Psoas muscle (tissue), 8 donors: ENCODE results near the gene EID2B. TPM values are rescaled to one million over a fixed set of nuclear protein-coding genes. Genes with fewer than 3 reads are reported as not detected.

ENCODE experiments used
- ATAC-seq, 4 donors: fragments of 200-7000 bp; cut with Tn5 transposase; one replicate each; pipeline ENCODE4 v1.9.1; 2020; ENCODE audit warnings: moderate library complexity in 3 of 4, mild to moderate bottlenecking in 2 of 4
- DNase-seq, 2 donors: peaks; one replicate each; pipeline ENCODE4 v3.0.0-alpha.2; 2020
- H3K27ac ChIP-seq: fragments of 200-600 bp; one replicate; pipeline ENCODE4 v1.8.0; 2022
- H3K27me3 ChIP-seq, 3 donors: fragments of 200-600 bp in 1 of 3; one replicate each; pipeline versions ENCODE4 v1.6.1 to v1.8.0; 2013 to 2022; ENCODE audit warnings: low read length in 2 of 3, mild to moderate bottlenecking in 2 of 3, moderate library complexity in 1 of 3; ENCODE audit not compliant: insufficient read depth in 3 of 3
- H3K36me3 ChIP-seq, 2 donors: fragments of 200-600 bp in 1 of 2; one replicate each; pipeline versions ENCODE4 v1.6.1 to v1.8.0; 2013 to 2022; ENCODE audit warnings: low read depth in 1 of 2, mild to moderate bottlenecking in 1 of 2, moderate library complexity in 1 of 2; ENCODE audit not compliant: insufficient read depth in 1 of 2
- H3K4me1 ChIP-seq: fragments of 200-600 bp; one replicate; pipeline ENCODE4 v1.8.0; 2022
- H3K4me3 ChIP-seq: fragments of 200-600 bp; one replicate; pipeline ENCODE4 v1.8.0; 2022; ENCODE audit warnings: mild to moderate bottlenecking
- H3K9me3 ChIP-seq: fragments of 200-600 bp; one replicate; pipeline ENCODE4 v1.8.0; 2022
- WGBS, 3 donors: extraction: QIAGEN DNeasy Blood & Tissue Kit; methylation state at CpG; one replicate each; pipeline versions ENCODE4 v1.1.6 to v1.1.7; 2013; 5-methylcytosine and 5-hydroxymethylcytosine counted together
- intact Hi-C, 2 donors: fragments of 100-400 bp; cut with DNase I; formaldehyde crosslinking; loops; one replicate each; pipeline versions ENCODE4 v1.11.0 to v1.14.2; 2022
- polyA plus RNA-seq, 3 donors: library from polyadenylated mRNA; stranded (reverse); fragments of 200-250 nt; gene quantifications; one replicate each; pipeline ENCODE4 v1.2.3, GENCODE V29; 2013
- total RNA-seq, 4 donors: library from RNA; stranded (reverse); fragmentation: NEBNext Ultra II Directional in 2 of 4; extraction: Animal tissue kit (Norgen Biotek cat#: 25700) in 2 of 4; gene quantifications; one replicate each; pipeline versions ENCODE4 v1.2.1 to v1.2.4, GENCODE V29; 2021 to 2023
- TF ChIP-seq, protein P1 (sequence below): fragments of 200-600 bp; IDR thresholded peaks from one replicate; pipeline ENCODE4 v1.8.0; 2022; ENCODE audit warnings: antibody characterized with exemption
- donor health status: healthy with polysubstance abuse.
- donor health status: DM: no; HTN: no; CAD: no; lungs with moderate emphysema.
- donor health status: Bipolar disorder and iron deficiency.
- donor health status: healthy.
- donor health status: DM: yes; HTN: yes; CAD: no.
- donor health status: DM: no; HTN: no; CAD: no.
- donor health status: DM: no; HTN: no; CAD: no.
- donor health status: DM: yes; HTN: yes; CAD: no.

The EID2B gene
- total and polyA plus RNA-seq, 7 donors = 0.71 to 9.0 (median 1.7) TPM

DNA sequence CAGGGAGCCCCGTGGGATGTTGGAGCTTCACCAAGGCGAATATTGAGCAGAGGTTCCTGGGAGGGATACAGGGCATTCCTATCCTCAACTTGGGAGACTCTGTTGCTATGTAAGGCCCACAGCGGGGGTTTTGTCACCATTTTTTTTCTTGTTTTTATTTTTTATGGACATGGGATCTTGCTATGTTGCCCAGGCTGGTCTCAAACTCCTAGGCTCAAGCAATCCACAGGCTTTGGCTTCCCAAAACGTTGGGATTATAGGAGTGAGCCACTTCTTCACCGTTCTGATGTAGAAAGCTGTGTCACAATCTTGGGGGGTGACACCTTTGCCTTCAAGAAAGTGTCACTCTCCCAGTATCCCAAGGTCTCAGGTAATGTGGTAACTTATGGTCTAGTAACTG lies 31.3 kb downstream of the EID2B start:
- TF ChIP-seq, protein P1, sequence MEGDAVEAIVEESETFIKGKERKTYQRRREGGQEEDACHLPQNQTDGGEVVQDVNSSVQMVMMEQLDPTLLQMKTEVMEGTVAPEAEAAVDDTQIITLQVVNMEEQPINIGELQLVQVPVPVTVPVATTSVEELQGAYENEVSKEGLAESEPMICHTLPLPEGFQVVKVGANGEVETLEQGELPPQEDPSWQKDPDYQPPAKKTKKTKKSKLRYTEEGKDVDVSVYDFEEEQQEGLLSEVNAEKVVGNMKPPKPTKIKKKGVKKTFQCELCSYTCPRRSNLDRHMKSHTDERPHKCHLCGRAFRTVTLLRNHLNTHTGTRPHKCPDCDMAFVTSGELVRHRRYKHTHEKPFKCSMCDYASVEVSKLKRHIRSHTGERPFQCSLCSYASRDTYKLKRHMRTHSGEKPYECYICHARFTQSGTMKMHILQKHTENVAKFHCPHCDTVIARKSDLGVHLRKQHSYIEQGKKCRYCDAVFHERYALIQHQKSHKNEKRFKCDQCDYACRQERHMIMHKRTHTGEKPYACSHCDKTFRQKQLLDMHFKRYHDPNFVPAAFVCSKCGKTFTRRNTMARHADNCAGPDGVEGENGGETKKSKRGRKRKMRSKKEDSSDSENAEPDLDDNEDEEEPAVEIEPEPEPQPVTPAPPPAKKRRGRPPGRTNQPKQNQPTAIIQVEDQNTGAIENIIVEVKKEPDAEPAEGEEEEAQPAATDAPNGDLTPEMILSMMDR = no peak
- intact Hi-C loops = no loop called here
- ATAC-seq (no peak), DNase-seq (no peak)
- WGBS, 3 donors = 73 to 77% (median 76%) methylated on average over 5 of the region's 5 CpGs
- no peak overlapping the region for H3K4me3 ChIP-seq
- H3K27me3 ChIP-seq = peaks cover 0 to 93% (median 42%) of the 10 kb centered on the region in 3 donors
- no peaks in the 10 kb centered on the region for H3K9me3 ChIP-seq
- H3K4me1 ChIP-seq = peaks cover 18% of the 10 kb centered on the region
- H3K36me3 ChIP-seq = no peaks in the 10 kb centered on the region
- H3K27ac ChIP-seq = no peak overlapping the region

DNA sequence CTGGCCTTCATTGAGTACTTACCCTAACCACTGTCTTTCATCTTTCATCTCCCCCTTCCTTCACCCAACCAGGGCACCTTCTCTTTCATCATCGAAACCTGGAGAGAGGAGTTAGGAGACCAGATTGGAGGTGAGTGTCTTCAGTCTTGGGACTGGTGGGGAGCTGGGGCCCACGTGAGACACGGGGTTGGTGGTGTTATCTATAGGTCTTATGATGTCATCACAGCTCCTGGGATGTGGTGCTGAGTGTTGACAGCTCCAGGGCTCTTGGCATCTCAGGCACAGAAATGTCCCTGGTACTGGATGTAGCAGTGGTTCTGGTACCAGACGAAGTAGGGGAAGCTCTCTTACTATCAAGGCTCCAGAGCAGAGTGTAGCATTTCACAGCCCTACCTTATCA lies 32.1 kb downstream of the EID2B start:
- Histone ChIP-seq H3K27me3 (peaks cover 0 to 90% (median 38%) of the 10 kb centered on the region in 3 donors), H3K9me3 (no peaks in the 10 kb centered on the region), H3K27ac (no peak overlapping the region), H3K4me1 (peaks cover 18% of the 10 kb centered on the region), H3K4me3 (no peak overlapping the region), H3K36me3 (no peaks in the 10 kb centered on the region)
- WGBS, 3 donors = 49 to 66% (median 54%) methylated on average over 4 of the region's 4 CpGs
- no peak for DNase-seq
- TF ChIP-seq, protein P1 = no peak
- no peak for ATAC-seq
- intact Hi-C loops = no loop called here

DNA sequence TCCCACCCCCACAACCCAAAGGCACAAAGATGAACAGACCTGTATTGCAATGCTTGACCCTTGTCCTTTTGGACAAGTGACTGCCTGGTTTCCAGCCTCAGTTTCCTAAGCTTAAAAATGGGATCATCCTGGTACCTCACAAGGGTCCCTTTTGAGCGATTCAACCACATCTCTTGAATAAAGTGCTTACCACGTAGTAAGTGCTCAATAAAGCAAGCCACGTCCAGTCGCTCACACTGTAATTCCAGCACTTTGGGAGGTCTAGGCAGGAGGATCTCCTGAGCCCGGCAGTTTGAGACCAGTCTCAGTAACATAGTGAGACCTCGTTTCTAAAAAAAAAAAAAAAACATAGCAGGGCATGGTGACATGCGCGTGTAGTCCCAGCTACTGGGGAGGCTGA lies 32.7 kb downstream of the EID2B start:
- Histone ChIP-seq H3K27ac (no peak overlapping the region), H3K36me3 (no peaks in the 10 kb centered on the region), H3K9me3 (no peaks in the 10 kb centered on the region), H3K4me3 (no peak overlapping the region), H3K4me1 (peaks cover 18% of the 10 kb centered on the region), H3K27me3 (peaks cover 0 to 84% (median 33%) of the 10 kb centered on the region in 3 donors)
- ATAC-seq (no peak), DNase-seq (no peak)
- TF ChIP-seq, protein P1 = no peak
- 70 to 76% (median 73%) methylated on average over 8 of the region's 8 CpGs for WGBS, 3 donors
- intact Hi-C loops = loop anchor here in 1 of 2 donors (5.0 kb wide), 1 partner anchor 32 kb away; the partner anchor contains the start of gene EID2B

DNA sequence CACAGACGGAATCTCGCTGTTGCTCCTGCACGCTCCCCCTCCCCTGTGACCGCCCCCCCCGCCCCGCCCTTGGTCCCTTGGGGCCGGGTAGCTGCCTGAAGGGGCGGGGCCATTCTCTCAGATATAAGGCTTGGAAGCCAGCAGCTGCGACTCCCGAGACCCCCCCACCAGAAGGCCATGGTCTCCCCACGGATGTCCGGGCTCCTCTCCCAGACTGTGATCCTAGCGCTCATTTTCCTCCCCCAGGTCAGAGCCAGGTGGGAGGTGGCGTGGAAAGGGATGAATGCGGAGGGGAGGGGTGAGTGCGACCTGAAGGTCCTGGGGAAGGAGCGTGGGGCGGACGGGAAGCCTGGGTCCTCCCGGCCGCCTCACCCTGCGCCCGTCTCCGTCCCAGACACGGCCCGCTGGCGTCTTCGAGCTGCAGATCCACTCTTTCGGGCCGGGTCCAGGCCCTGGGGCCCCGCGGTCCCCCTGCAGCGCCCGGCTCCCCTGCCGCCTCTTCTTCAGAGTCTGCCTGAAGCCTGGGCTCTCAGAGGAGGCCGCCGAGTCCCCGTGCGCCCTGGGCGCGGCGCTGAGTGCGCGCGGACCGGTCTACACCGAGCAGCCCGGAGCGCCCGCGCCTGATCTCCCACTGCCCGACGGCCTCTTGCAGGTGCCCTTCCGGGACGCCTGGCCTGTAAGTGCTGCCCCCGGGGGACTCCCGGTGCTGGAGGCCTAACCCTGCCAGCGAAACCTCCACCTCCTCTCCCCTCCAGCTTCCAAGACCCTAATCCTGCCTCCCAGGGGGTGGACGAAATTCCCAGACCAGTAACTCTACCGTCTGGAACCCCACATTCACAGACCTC lies 33.6 kb downstream of the EID2B start, which contains the start of gene DLL3:
Gene DLL3 (plus strand): TSS at position 150 of the 845 bp plus-strand sequence. CDS start 28 bp downstream, at position 178.
- no peak within 1 kb of the TSS for H3K27ac ChIP-seq
- H3K4me1 ChIP-seq = peaks cover 18% of the 10 kb centered on the region
- ATAC-seq (no peak), DNase-seq (no peak)
- no peaks in the 10 kb centered on the region for H3K9me3 ChIP-seq
- no peaks in the 10 kb centered on the region for H3K36me3 ChIP-seq
- TF ChIP-seq, protein P1 = no peak
- peaks cover 0 to 75% (median 31%) of the 10 kb centered on the region in 3 donors for H3K27me3 ChIP-seq
- intact Hi-C loops = loop anchor here in 1 of 2 donors (5.0 kb wide), 1 partner anchor 33 kb away; the partner anchor contains the start of gene EID2B
- peak within 1 kb of the TSS; percentile 34 for H3K4me3 ChIP-seq
- 1 to 2% (median 2%) methylated on average over 39 to 60 of the region's 60 CpGs for WGBS, 3 donors
